Hepatocyte (in vitro differentiated cells): ENCODE results near the gene PCP4. TPM values are rescaled to one million over a fixed set of nuclear protein-coding genes. Genes with fewer than 3 reads are reported as not detected.

Source experiments
- DNase-seq: peaks from one replicate; pipeline ENCODE4 v3.0.0-alpha.2; 2016; ENCODE audit warnings: low spot score
- H2AFZ ChIP-seq: fragments of 200-600 bp; sonication (generic); 2 replicates; pipeline ENCODE4 v1.6.0; 2016; ENCODE audit warnings: antibody characterized with exemption, mild to moderate bottlenecking
- H3K27ac ChIP-seq: fragments of 200-600 bp; sonication (generic); 2 replicates; pipeline ENCODE4 v1.5.1; 2016; ENCODE audit warnings: mild to moderate bottlenecking
- H3K27me3 ChIP-seq: fragments of 200-600 bp; sonication (generic); 2 replicates; pipeline ENCODE4 v1.6.1; 2016
- H3K36me3 ChIP-seq: fragments of 200-600 bp; sonication (generic); replicated peaks from 2 replicates; pipeline ENCODE4 v1.5.1; 2016; ENCODE audit warnings: low read depth; ENCODE audit not compliant: insufficient read depth
- H3K4me1 ChIP-seq: fragments of 200-600 bp; sonication (generic); 2 replicates; pipeline ENCODE4 v1.5.1; 2016; ENCODE audit warnings: mild to moderate bottlenecking, moderate library complexity; ENCODE audit not compliant: insufficient read depth
- H3K4me2 ChIP-seq: fragments of 200-600 bp; sonication (generic); 2 replicates; pipeline ENCODE4 v1.6.0; 2016
- H3K4me3 ChIP-seq: fragments of 200-600 bp; sonication (generic); 2 replicates; pipeline ENCODE4 v1.5.1; 2016; ENCODE audit warnings: mild to moderate bottlenecking
- H3K79me2 ChIP-seq: fragments of 200-600 bp; sonication (generic); 2 replicates; pipeline ENCODE4 v1.6.0; 2017; ENCODE audit warnings: mild to moderate bottlenecking
- H3K9me2 ChIP-seq: fragments of 200-600 bp; sonication (generic); replicated peaks from 2 replicates; pipeline ENCODE4 v1.6.0; 2017; ENCODE audit warnings: mild to moderate bottlenecking; ENCODE audit not compliant: insufficient read depth
- H3K9me3 ChIP-seq: fragments of 200-600 bp; sonication (generic); 2 replicates; pipeline ENCODE4 v1.5.1; 2016; ENCODE audit warnings: low read depth, mild to moderate bottlenecking
- H4K20me1 ChIP-seq: fragments of 200-600 bp; sonication (generic); 2 replicates; pipeline ENCODE4 v1.6.0; 2016; ENCODE audit warnings: mild to moderate bottlenecking; ENCODE audit not compliant: insufficient read depth, poor library complexity, severe bottlenecking
- EZH2 ChIP-seq: fragments of 200-600 bp; sonication (generic); IDR thresholded peaks from 2 replicates; pipeline ENCODE4 v1.6.1; 2016; ENCODE audit warnings: antibody characterized with exemption, mild to moderate bottlenecking, borderline replicate concordance
- EZH2phosphoT487 ChIP-seq: fragments of 200-600 bp; sonication (generic); IDR thresholded peaks from one replicate; pipeline ENCODE4 v1.6.1; 2018; ENCODE audit warnings: antibody characterized with exemption, mild to moderate bottlenecking, low read depth, moderate library complexity; ENCODE audit not compliant: unreplicated experiment, severe bottlenecking
- WGBS: methylation state at CpG from one replicate; pipeline ENCODE4 v1.1.6; 2016; ENCODE audit warnings: low lambda C conversion rate; ENCODE audit errors: missing lambda C conversion rate; 5-methylcytosine and 5-hydroxymethylcytosine counted together
- polyA plus RNA-seq: library from polyadenylated mRNA; unstranded; fragments of >200 nt; fragmentation: Nextera tagmentation; extraction: Ambion mirVana; gene quantifications from 2 replicates; pipeline ENCODE4 v1.2.1, GENCODE V29; 2016
- total RNA-seq: library from RNA; depleted of rRNA; stranded (reverse); fragments of >200 nt; gene quantifications from 2 replicates; pipeline ENCODE4 v1.2.3, GENCODE V29; 2014
- TF ChIP-seq, protein P1 (sequence below): fragments of 200-600 bp; sonication (generic); IDR thresholded peaks from 2 replicates; pipeline ENCODE4 v1.5.1; 2016; ENCODE audit warnings: antibody characterized with exemption, mild to moderate bottlenecking; ENCODE audit not compliant: poor library complexity

Gene PCP4
- total and polyA plus RNA-seq, 2 experiments from 2014 or later, result 1.2 to 6.9 TPM

DNA sequence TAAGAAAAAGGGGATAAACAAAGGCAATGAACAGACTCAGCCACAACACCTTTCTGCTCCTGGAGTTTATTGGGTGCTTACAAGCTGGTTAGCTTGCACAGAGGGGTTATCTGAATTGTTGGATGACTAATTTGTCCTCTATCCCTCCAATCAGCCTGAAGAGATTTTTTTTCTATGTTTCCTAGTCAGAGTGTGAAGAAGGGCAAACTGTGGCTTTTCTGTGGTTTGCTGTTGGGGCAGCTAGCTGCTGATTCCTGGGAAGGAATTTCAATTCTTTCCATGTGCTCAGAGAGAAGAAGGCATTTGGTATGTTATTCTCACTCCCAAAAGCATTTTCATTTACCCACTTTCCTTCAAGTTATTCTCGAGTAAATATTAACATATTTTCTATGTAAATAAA lies 48.6 kb downstream of the PCP4 start:
- no peak overlapping the region for H2AFZ ChIP-seq
- H3K79me2 ChIP-seq, result no peaks in the 10 kb centered on the region
- H3K27me3 ChIP-seq, result no peaks in the 10 kb centered on the region
- WGBS, result 86% methylated on average over 1 of the region's 1 CpG
- no peaks in the 10 kb centered on the region for H3K4me1 ChIP-seq
- H3K4me2 ChIP-seq, result no peak overlapping the region
- H4K20me1 ChIP-seq, result no peaks in the 10 kb centered on the region
- TF ChIP-seq, protein P1, sequence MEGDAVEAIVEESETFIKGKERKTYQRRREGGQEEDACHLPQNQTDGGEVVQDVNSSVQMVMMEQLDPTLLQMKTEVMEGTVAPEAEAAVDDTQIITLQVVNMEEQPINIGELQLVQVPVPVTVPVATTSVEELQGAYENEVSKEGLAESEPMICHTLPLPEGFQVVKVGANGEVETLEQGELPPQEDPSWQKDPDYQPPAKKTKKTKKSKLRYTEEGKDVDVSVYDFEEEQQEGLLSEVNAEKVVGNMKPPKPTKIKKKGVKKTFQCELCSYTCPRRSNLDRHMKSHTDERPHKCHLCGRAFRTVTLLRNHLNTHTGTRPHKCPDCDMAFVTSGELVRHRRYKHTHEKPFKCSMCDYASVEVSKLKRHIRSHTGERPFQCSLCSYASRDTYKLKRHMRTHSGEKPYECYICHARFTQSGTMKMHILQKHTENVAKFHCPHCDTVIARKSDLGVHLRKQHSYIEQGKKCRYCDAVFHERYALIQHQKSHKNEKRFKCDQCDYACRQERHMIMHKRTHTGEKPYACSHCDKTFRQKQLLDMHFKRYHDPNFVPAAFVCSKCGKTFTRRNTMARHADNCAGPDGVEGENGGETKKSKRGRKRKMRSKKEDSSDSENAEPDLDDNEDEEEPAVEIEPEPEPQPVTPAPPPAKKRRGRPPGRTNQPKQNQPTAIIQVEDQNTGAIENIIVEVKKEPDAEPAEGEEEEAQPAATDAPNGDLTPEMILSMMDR, result no peak
- TF ChIP-seq EZH2phosphoT487, result no peak
- no peak for TF ChIP-seq EZH2
- H3K9me2 ChIP-seq, result no peaks in the 10 kb centered on the region
- no peak overlapping the region for H3K27ac ChIP-seq
- DNase-seq, result no peak
- no peaks in the 10 kb centered on the region for H3K36me3 ChIP-seq
- H3K9me3 ChIP-seq, result no peaks in the 10 kb centered on the region
- no peak overlapping the region for H3K4me3 ChIP-seq

DNA sequence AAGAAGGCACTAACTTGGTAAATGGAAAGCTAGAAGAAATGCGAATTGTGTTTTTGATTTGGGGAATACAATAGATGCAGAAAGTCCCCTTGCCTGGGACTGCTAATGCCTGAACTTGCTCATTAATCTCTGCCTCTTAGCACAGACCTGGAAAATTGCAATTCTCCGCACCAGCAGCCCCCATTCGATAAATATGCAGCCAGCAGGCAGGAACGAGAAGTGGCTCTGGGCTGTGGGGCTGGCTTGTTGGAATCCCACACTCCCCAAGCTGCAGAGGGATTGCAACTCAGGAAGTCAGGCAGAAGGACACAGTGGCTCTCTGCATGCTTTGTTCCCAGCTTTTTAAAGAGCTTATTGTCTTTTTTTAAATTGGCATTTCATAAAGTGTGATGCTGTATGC lies 51.3 kb downstream of the PCP4 start:
- no peaks in the 10 kb centered on the region for H3K9me2 ChIP-seq
- H3K4me2 ChIP-seq, result no peak overlapping the region
- H3K4me1 ChIP-seq, result no peaks in the 10 kb centered on the region
- no peaks in the 10 kb centered on the region for H3K9me3 ChIP-seq
- TF ChIP-seq, protein P1, result no peak
- TF ChIP-seq EZH2phosphoT487, result no peak
- TF ChIP-seq EZH2, result no peak
- no peak overlapping the region for H3K27ac ChIP-seq
- no peaks in the 10 kb centered on the region for H4K20me1 ChIP-seq
- no peak overlapping the region for H2AFZ ChIP-seq
- no peaks in the 10 kb centered on the region for H3K36me3 ChIP-seq
- H3K27me3 ChIP-seq, result no peaks in the 10 kb centered on the region
- no peaks in the 10 kb centered on the region for H3K79me2 ChIP-seq
- DNase-seq, result no peak
- H3K4me3 ChIP-seq, result no peak overlapping the region
- WGBS, result 70% methylated on average over 4 of the region's 4 CpGs

DNA sequence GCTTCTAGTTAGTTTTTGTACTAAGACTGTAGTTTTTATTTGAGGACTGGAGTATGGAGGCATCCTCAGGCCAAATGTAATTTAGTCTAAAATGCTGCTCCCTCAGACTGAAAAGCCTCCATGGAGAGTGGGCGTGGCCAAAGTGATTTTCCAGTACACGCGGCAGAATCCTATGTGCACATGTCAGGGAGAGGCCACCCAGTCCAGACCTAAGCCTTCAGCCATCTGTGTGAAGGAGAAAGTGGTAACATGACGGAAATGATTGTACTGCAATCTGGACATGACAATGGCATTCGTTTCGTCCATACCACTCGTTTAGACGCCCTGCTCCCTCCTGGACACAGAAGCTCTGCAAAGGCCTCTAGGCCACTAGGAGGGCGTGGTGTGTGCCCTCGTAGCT lies 56.2 kb downstream of the PCP4 start:
- Histone ChIP-seq H3K27me3 (no peaks in the 10 kb centered on the region), H3K9me3 (no peaks in the 10 kb centered on the region), H3K4me3 (no peak overlapping the region), H3K36me3 (no peaks in the 10 kb centered on the region), H4K20me1 (no peaks in the 10 kb centered on the region), H3K4me1 (no peaks in the 10 kb centered on the region), H3K79me2 (no peaks in the 10 kb centered on the region), H2AFZ (no peak overlapping the region), H3K4me2 (no peak overlapping the region), H3K9me2 (no peaks in the 10 kb centered on the region), H3K27ac (no peak overlapping the region)
- TF ChIP-seq, protein P1, result no peak
- no peak for TF ChIP-seq EZH2
- TF ChIP-seq EZH2phosphoT487, result no peak
- no peak for DNase-seq
- 91% methylated on average over 10 of the region's 10 CpGs for WGBS
